ENCODE measurements around the gene TSEN15. TPM values are rescaled to one million over a fixed set of nuclear protein-coding genes. Genes with fewer than 3 reads are reported as not detected.

Gene TSEN15
- total RNA-seq, 4 donors from 2014 or later, result 9.1 to 18.2 (median 11.1) TPM

GRCh38 chr1:184078564-184079249 is 27.2 kb downstream of the TSEN15 start:
- no peak for DNase-seq
- H3K4me3 ChIP-seq, result no peak overlapping the region
- peak overlapping the region in 1 of 4 donors; percentile 61 for H3K27ac ChIP-seq
- H3K4me1 ChIP-seq, result peaks cover 0 to 8% (median 0%) of the 10 kb centered on the region in 4 donors
- no peaks in the 10 kb centered on the region for H3K36me3 ChIP-seq
- no peaks in the 10 kb centered on the region for H3K9me3 ChIP-seq
- TF ChIP-seq POLR2A (IDR thresholded peaks at IDR 0.05) (no peak), CTCF (IDR thresholded peaks at IDR 0.05) (no peak)
- no peaks in the 10 kb centered on the region for H3K27me3 ChIP-seq

- no peaks in the 10 kb centered on the region for H3K9me3 ChIP-seq
- no peaks in the 10 kb centered on the region for H3K27me3 ChIP-seq
- peaks cover 0 to 6% (median 0%) of the 10 kb centered on the region in 4 donors for H3K4me1 ChIP-seq
- no peak for DNase-seq
- H3K36me3 ChIP-seq, result no peaks in the 10 kb centered on the region
- H3K4me3 ChIP-seq, result no peak overlapping the region
- TF ChIP-seq CTCF (IDR thresholded peaks at IDR 0.05) (no peak), POLR2A (IDR thresholded peaks at IDR 0.05) (no peak)
- no peak overlapping the region for H3K27ac ChIP-seq
These were observed 28.8 kb downstream of the TSEN15 start for GRCh38 chr1:184080309-184080708.

GRCh38 chr1:184082541-184083415 is 31.2 kb downstream of the TSEN15 start:
- Histone ChIP-seq H3K27me3 (no peaks in the 10 kb centered on the region), H3K4me3 (no peak overlapping the region), H3K9me3 (no peaks in the 10 kb centered on the region), H3K36me3 (no peaks in the 10 kb centered on the region), H3K27ac (no peak overlapping the region), H3K4me1 (no peaks in the 10 kb centered on the region)
- no peak for DNase-seq
- TF ChIP-seq CTCF (IDR thresholded peaks at IDR 0.05) (no peak), POLR2A (IDR thresholded peaks at IDR 0.05) (no peak)

- TF ChIP-seq POLR2A (IDR thresholded peaks at IDR 0.05) (no peak), CTCF (IDR thresholded peaks at IDR 0.05) (no peak)
- no peaks in the 10 kb centered on the region for H3K36me3 ChIP-seq
- DNase-seq, result no peak
- H3K27ac ChIP-seq, result no peak overlapping the region
- H3K4me3 ChIP-seq, result no peak overlapping the region
- no peaks in the 10 kb centered on the region for H3K27me3 ChIP-seq
- no peaks in the 10 kb centered on the region for H3K4me1 ChIP-seq
- no peaks in the 10 kb centered on the region for H3K9me3 ChIP-seq
These were observed 34.1 kb downstream of the TSEN15 start for GRCh38 chr1:184085667-184086066.

GRCh38 chr1:184088037-184088436 is 36.5 kb downstream of the TSEN15 start:
- TF ChIP-seq POLR2A (IDR thresholded peaks at IDR 0.05), result no peak
- TF ChIP-seq CTCF (IDR thresholded peaks at IDR 0.05), result no peak
- Histone ChIP-seq H3K27me3 (no peaks in the 10 kb centered on the region), H3K27ac (no peak overlapping the region), H3K36me3 (no peaks in the 10 kb centered on the region), H3K4me3 (no peak overlapping the region), H3K4me1 (no peaks in the 10 kb centered on the region), H3K9me3 (no peaks in the 10 kb centered on the region)
- no peak for DNase-seq
